Activated T-cell treated with anti-CD3 and anti-CD28 coated beads, Interleukin-2, amount 50 U/mL, for 24 hours (primary cell): Measurements from ENCODE around the gene TMEM269.
"Not testable (repeated sequence)": the region's sequence is repeated elsewhere in the genome, so short reads cannot be mapped to it uniquely, and the experiment has no call there.

Source experiments
- DNase-seq: peaks from one replicate; pipeline ENCODE4 v3.0.0-alpha.2; 2020
- H3K27ac Mint-ChIP-seq: 2 replicates; pipeline ENCODE4 v1.8.0; 2020; ENCODE audit warnings: mild to moderate bottlenecking, mixed read lengths
- H3K27me3 Mint-ChIP-seq: 2 replicates; pipeline ENCODE4 v1.8.0; 2020; ENCODE audit warnings: mixed read lengths
- H3K36me3 Mint-ChIP-seq: 2 replicates; pipeline ENCODE4 v1.8.0; 2020; ENCODE audit warnings: low read depth, mixed read lengths
- H3K4me1 Mint-ChIP-seq: 2 replicates; pipeline ENCODE4 v1.8.0; 2020; ENCODE audit warnings: low read depth, mixed read lengths
- H3K4me3 Mint-ChIP-seq: 2 replicates; pipeline ENCODE4 v1.8.0; 2020; ENCODE audit warnings: mild to moderate bottlenecking, moderate library complexity, mixed read lengths
- H3K9me3 Mint-ChIP-seq: 2 replicates; pipeline ENCODE4 v1.8.0; 2020; ENCODE audit warnings: mixed read lengths

TMEM269 gene

GRCh38 chr1:42777852-42778251, 6.9 kb upstream of the TMEM269 start:
- DNase-seq, result no peak
- Mint-ChIP-seq H3K9me3 (no peaks in the 10 kb centered on the region), H3K27me3 (no peaks in the 10 kb centered on the region), H3K27ac (no peak overlapping the region), H3K4me3 (no peak overlapping the region), H3K36me3 (peaks cover 89% of the 10 kb centered on the region), H3K4me1 (peaks cover 23% of the 10 kb centered on the region)

GRCh38 chr1:42779725-42780124, 5.1 kb upstream of the TMEM269 start:
- DNase-seq, result no peak
- Mint-ChIP-seq H3K27ac (peak overlapping the region; percentile 67), H3K4me1 (peaks cover 16% of the 10 kb centered on the region), H3K27me3 (no peaks in the 10 kb centered on the region), H3K9me3 (no peaks in the 10 kb centered on the region), H3K36me3 (peaks cover 85% of the 10 kb centered on the region), H3K4me3 (no peak overlapping the region)

GRCh38 chr1:42780176-42780575, 4.6 kb upstream of the TMEM269 start:
- Mint-ChIP-seq H3K27ac (no peak overlapping the region), H3K4me3 (no peak overlapping the region), H3K4me1 (peaks cover 15% of the 10 kb centered on the region), H3K36me3 (peaks cover 81% of the 10 kb centered on the region), H3K9me3 (no peaks in the 10 kb centered on the region), H3K27me3 (no peaks in the 10 kb centered on the region)
- DNase-seq, result no peak

GRCh38 chr1:42783092-42783491, 1.7 kb upstream of the TMEM269 start:
- Mint-ChIP-seq H3K36me3 (peaks cover 51% of the 10 kb centered on the region), H3K4me1 (peaks cover 24% of the 10 kb centered on the region), H3K27ac (no peak overlapping the region), H3K27me3 (no peaks in the 10 kb centered on the region), H3K9me3 (no peaks in the 10 kb centered on the region), H3K4me3 (no peak overlapping the region)
- no peak for DNase-seq

- H3K4me3 Mint-ChIP-seq, result no peak overlapping the region
- H3K27me3 Mint-ChIP-seq, result no peaks in the 10 kb centered on the region
- peaks cover 22% of the 10 kb centered on the region for H3K4me1 Mint-ChIP-seq
- H3K36me3 Mint-ChIP-seq, result peaks cover 41% of the 10 kb centered on the region
- DNase-seq, result no peak
- H3K9me3 Mint-ChIP-seq, result no peaks in the 10 kb centered on the region
- H3K27ac Mint-ChIP-seq, result no peak overlapping the region
Observed at GRCh38 chr1:42784547-42784945, 245 bp upstream of the TMEM269 start.

GRCh38 chr1:42786097-42786496, 1.3 kb downstream of the TMEM269 start:
- Mint-ChIP-seq H3K9me3 (no peaks in the 10 kb centered on the region), H3K27ac (no peak overlapping the region), H3K27me3 (no peaks in the 10 kb centered on the region), H3K36me3 (peaks cover 25% of the 10 kb centered on the region), H3K4me1 (peaks cover 18% of the 10 kb centered on the region), H3K4me3 (no peak overlapping the region)
- DNase-seq, result no peak

GRCh38 chr1:42788021-42788420, 3.2 kb downstream of the TMEM269 start:
- no peaks in the 10 kb centered on the region for H3K9me3 Mint-ChIP-seq
- H3K36me3 Mint-ChIP-seq, result peaks cover 12% of the 10 kb centered on the region
- H3K27me3 Mint-ChIP-seq, result no peaks in the 10 kb centered on the region
- DNase-seq, result no peak
- H3K4me3 Mint-ChIP-seq, result no peak overlapping the region
- H3K27ac Mint-ChIP-seq, result no peak overlapping the region
- peaks cover 18% of the 10 kb centered on the region for H3K4me1 Mint-ChIP-seq

- Mint-ChIP-seq H3K36me3 (no peaks in the 10 kb centered on the region), H3K9me3 (no peaks in the 10 kb centered on the region), H3K27me3 (no peaks in the 10 kb centered on the region), H3K4me3 (no peak overlapping the region), H3K4me1 (no peaks in the 10 kb centered on the region), H3K27ac (no peak overlapping the region)
- DNase-seq, result no peak
Observed at GRCh38 chr1:42793824-42794223, 9.0 kb downstream of the TMEM269 start.

- no peak overlapping the region for H3K4me3 Mint-ChIP-seq
- no peak overlapping the region for H3K27ac Mint-ChIP-seq
- no peak for DNase-seq
- H3K9me3 Mint-ChIP-seq, result no peaks in the 10 kb centered on the region
- H3K4me1 Mint-ChIP-seq, result no peaks in the 10 kb centered on the region
- H3K27me3 Mint-ChIP-seq, result no peaks in the 10 kb centered on the region
- no peaks in the 10 kb centered on the region for H3K36me3 Mint-ChIP-seq
Observed at GRCh38 chr1:42797414-42797813, 12.6 kb downstream of the TMEM269 start.

- DNase-seq, result no peak
- no peaks in the 10 kb centered on the region for H3K36me3 Mint-ChIP-seq
- no peaks in the 10 kb centered on the region for H3K27me3 Mint-ChIP-seq
- H3K4me1 Mint-ChIP-seq, result no peaks in the 10 kb centered on the region
- H3K9me3 Mint-ChIP-seq, result no peaks in the 10 kb centered on the region
- no peak overlapping the region for H3K27ac Mint-ChIP-seq
- no peak overlapping the region for H3K4me3 Mint-ChIP-seq
Observed at GRCh38 chr1:42797979-42798378, 13.2 kb downstream of the TMEM269 start.

GRCh38 chr1:42801832-42802473, 17.2 kb downstream of the TMEM269 start:
- Mint-ChIP-seq H3K27ac (no peak overlapping the region), H3K27me3 (no peaks in the 10 kb centered on the region), H3K4me1 (no peaks in the 10 kb centered on the region)

GRCh38 chr1:42806171-42806570, 21.4 kb downstream of the TMEM269 start:
- H3K27ac Mint-ChIP-seq, result no peak overlapping the region
- H3K4me3 Mint-ChIP-seq, result no peak overlapping the region
- H3K4me1 Mint-ChIP-seq, result peaks cover 6% of the 10 kb centered on the region
- no peaks in the 10 kb centered on the region for H3K27me3 Mint-ChIP-seq
- no peak for DNase-seq
- H3K36me3 Mint-ChIP-seq, result peaks cover 20% of the 10 kb centered on the region
- no peaks in the 10 kb centered on the region for H3K9me3 Mint-ChIP-seq

More at GRCh38 chr1:42801832-42802473, 17.2 kb downstream of the TMEM269 start:
- Mint-ChIP-seq H3K9me3 (no peaks in the 10 kb centered on the region), H3K4me3 (no peak overlapping the region), H3K36me3 (peaks cover 17% of the 10 kb centered on the region)
- no peak for DNase-seq

- DNase-seq, result no peak
- H3K27ac Mint-ChIP-seq, result no peak overlapping the region
- peaks cover 20% of the 10 kb centered on the region for H3K36me3 Mint-ChIP-seq
- H3K4me1 Mint-ChIP-seq, result peaks cover 6% of the 10 kb centered on the region
- no peaks in the 10 kb centered on the region for H3K27me3 Mint-ChIP-seq
- no peak overlapping the region for H3K4me3 Mint-ChIP-seq
- no peaks in the 10 kb centered on the region for H3K9me3 Mint-ChIP-seq
Observed at GRCh38 chr1:42806593-42806992, 21.8 kb downstream of the TMEM269 start.

GRCh38 chr1:42807056-42807668, 22.4 kb downstream of the TMEM269 start:
- Mint-ChIP-seq H3K36me3 (peaks cover 20% of the 10 kb centered on the region), H3K4me1 (peaks cover 6% of the 10 kb centered on the region), H3K27ac (no peak overlapping the region), H3K4me3 (no peak overlapping the region), H3K9me3 (no peaks in the 10 kb centered on the region), H3K27me3 (no peaks in the 10 kb centered on the region)
- no peak for DNase-seq

- H3K9me3 Mint-ChIP-seq, DNase-seq, H3K27me3 Mint-ChIP-seq, H3K27ac Mint-ChIP-seq, H3K4me3 Mint-ChIP-seq: not testable (repeated sequence)
- peaks cover 11% of the 10 kb centered on the region for H3K36me3 Mint-ChIP-seq
- H3K4me1 Mint-ChIP-seq, result peaks cover 23% of the 10 kb centered on the region
Observed at GRCh38 chr1:42814815-42815214, 30.0 kb downstream of the TMEM269 start.
